Tibial artery (tissue), 4 donors: Measurements from ENCODE around the gene TMEM37.

Experiments used
- DNase-seq, 2 donors: peaks; one replicate each; pipeline ENCODE4 v3.0.0-alpha.2; 2019
- H3K27ac ChIP-seq, 2 donors: fragments of 200-600 bp; sonication (generic) in 1 of 2; 1 replicate in 1 of 2; 2 replicates in 1 of 2; pipeline ENCODE4 v1.5.1; 2018 to 2019; ENCODE audit warnings: mild to moderate bottlenecking in 1 of 2
- H3K27me3 ChIP-seq, 2 donors: fragments of 200-600 bp; sonication (generic) in 1 of 2; one replicate each; pipeline versions ENCODE4 v1.5.1 to v1.6.0; 2016 to 2019
- H3K36me3 ChIP-seq, 3 donors: fragments of 200-600 bp; sonication (generic) in 2 of 3; one replicate each; pipeline ENCODE4 v1.5.1; 2016 to 2019; ENCODE audit warnings: mild to moderate bottlenecking in 2 of 3
- H3K4me1 ChIP-seq, 4 donors: fragments of 200-600 bp; sonication (generic) in 2 of 4; 1 replicate in 3 of 4; 2 replicates in 1 of 4; pipeline ENCODE4 v1.5.1; 2016 to 2019
- H3K4me3 ChIP-seq, 2 donors: fragments of 200-600 bp; sonication (generic) in 1 of 2; 1 replicate in 1 of 2; 2 replicates in 1 of 2; pipeline ENCODE4 v1.5.1; 2018 to 2019; ENCODE audit warnings: mild to moderate bottlenecking in 2 of 2
- H3K9me3 ChIP-seq, 3 donors: fragments of 200-600 bp; sonication (generic) in 1 of 3; one replicate each; pipeline ENCODE4 v1.5.1; 2016 to 2019
- intact Hi-C: fragments of 100-400 bp; cut with DNase I; formaldehyde crosslinking; loops from one replicate; pipeline ENCODE4 v1.15.0; 2023; ENCODE audit warnings: low total_unique reads
- TF ChIP-seq, protein P1 (sequence below), 2 experiments: fragments of 200-600 bp in 1 of 2; fragments of 450-650 bp in 1 of 2; IDR thresholded peaks; one replicate each; pipeline ENCODE4 v1.5.1; 2017 to 2019; ENCODE audit warnings: antibody characterized with exemption in 2 of 2, mild to moderate bottlenecking in 1 of 2, moderate library complexity in 1 of 2

The TMEM37 gene

DNA sequence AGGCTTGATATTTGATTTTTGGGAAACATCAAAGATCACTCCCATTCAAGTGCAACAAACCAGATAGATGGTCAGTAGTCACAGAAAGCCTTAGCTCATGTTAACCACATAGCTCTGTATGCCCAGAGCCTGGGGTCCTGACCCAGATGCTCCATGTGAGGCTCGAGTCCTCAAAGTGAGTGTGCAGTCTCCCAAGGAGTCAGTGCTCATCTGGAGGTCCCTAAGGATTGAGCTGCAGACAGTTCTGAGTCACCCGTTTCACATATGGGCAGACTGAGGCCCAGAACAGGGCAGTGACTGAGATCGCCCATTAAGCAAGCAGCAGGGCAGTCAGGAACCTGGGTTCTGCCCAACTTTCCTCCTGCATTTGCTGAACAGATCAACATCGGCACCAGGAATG, 9.2 kb downstream of the TMEM37 start:
- Histone ChIP-seq H3K4me1 (no peaks in the 10 kb centered on the region), H3K27me3 (no peaks in the 10 kb centered on the region), H3K4me3 (no peak overlapping the region), H3K9me3 (no peaks in the 10 kb centered on the region), H3K36me3 (no peaks in the 10 kb centered on the region), H3K27ac (no peak overlapping the region)
- intact Hi-C loops: no loop called here
- TF ChIP-seq, protein P1, sequence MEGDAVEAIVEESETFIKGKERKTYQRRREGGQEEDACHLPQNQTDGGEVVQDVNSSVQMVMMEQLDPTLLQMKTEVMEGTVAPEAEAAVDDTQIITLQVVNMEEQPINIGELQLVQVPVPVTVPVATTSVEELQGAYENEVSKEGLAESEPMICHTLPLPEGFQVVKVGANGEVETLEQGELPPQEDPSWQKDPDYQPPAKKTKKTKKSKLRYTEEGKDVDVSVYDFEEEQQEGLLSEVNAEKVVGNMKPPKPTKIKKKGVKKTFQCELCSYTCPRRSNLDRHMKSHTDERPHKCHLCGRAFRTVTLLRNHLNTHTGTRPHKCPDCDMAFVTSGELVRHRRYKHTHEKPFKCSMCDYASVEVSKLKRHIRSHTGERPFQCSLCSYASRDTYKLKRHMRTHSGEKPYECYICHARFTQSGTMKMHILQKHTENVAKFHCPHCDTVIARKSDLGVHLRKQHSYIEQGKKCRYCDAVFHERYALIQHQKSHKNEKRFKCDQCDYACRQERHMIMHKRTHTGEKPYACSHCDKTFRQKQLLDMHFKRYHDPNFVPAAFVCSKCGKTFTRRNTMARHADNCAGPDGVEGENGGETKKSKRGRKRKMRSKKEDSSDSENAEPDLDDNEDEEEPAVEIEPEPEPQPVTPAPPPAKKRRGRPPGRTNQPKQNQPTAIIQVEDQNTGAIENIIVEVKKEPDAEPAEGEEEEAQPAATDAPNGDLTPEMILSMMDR (IDR thresholded peaks at IDR 0.05): no peak
- DNase-seq: no peak

- intact Hi-C loops: no loop called here
- TF ChIP-seq, protein P1 (IDR thresholded peaks at IDR 0.05): no peak
- Histone ChIP-seq H3K4me3 (no peak overlapping the region), H3K36me3 (no peaks in the 10 kb centered on the region), H3K27me3 (no peaks in the 10 kb centered on the region), H3K27ac (no peak overlapping the region), H3K4me1 (no peaks in the 10 kb centered on the region), H3K9me3 (no peaks in the 10 kb centered on the region)
- no peak for DNase-seq
Observed at GRCh38 chr2:119441376-119442225, 9.9 kb downstream of the TMEM37 start.

- H3K27ac ChIP-seq: no peak overlapping the region
- DNase-seq: peak in 1 of 2 donors; percentile 11
- no peaks in the 10 kb centered on the region for H3K9me3 ChIP-seq
- TF ChIP-seq, protein P1 (IDR thresholded peaks at IDR 0.05): no peak
- no peak overlapping the region for H3K4me3 ChIP-seq
- no peaks in the 10 kb centered on the region for H3K4me1 ChIP-seq
- intact Hi-C loops: no loop called here
- H3K36me3 ChIP-seq: no peaks in the 10 kb centered on the region
- peaks cover 0 to 1% of the 10 kb centered on the region in 2 donors for H3K27me3 ChIP-seq
Observed at GRCh38 chr2:119442226-119442619, 10.6 kb downstream of the TMEM37 start.

GRCh38 chr2:119442850-119443249, 11.2 kb downstream of the TMEM37 start:
- H3K4me3 ChIP-seq: no peak overlapping the region
- TF ChIP-seq, protein P1 (IDR thresholded peaks at IDR 0.05): no peak
- no peaks in the 10 kb centered on the region for H3K4me1 ChIP-seq
- peaks cover 0 to 8% of the 10 kb centered on the region in 2 donors for H3K27me3 ChIP-seq
- H3K27ac ChIP-seq: no peak overlapping the region
- H3K36me3 ChIP-seq: no peaks in the 10 kb centered on the region
- intact Hi-C loops: no loop called here
- DNase-seq: peak in 1 of 2 donors; percentile 38
- H3K9me3 ChIP-seq: no peaks in the 10 kb centered on the region

DNA sequence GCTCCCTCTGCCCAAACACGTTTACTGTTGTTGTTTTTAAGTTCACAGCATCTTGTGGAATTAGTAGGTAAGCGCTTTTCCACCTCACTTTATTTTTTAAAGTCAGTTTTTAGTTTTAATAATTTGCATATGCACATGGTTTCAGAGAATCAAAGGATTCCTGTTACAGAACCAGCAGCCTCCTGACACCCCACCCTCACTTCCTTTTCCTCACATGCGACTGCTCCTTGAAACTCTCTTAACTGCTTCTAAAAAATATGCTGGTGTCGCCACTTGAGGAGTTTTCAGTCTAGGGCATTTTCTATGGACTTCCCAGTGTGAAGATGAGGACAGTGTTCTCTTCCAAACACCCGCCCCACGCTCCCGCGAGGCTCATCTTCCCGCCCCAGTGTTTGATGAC, 14.4 kb downstream of the TMEM37 start:
- H3K27ac ChIP-seq: no peak overlapping the region
- H3K4me1 ChIP-seq: no peaks in the 10 kb centered on the region
- no peaks in the 10 kb centered on the region for H3K9me3 ChIP-seq
- TF ChIP-seq, protein P1 (IDR thresholded peaks at IDR 0.05): no peak
- no peak overlapping the region for H3K4me3 ChIP-seq
- intact Hi-C loops: no loop called here
- no peak for DNase-seq
- H3K36me3 ChIP-seq: no peaks in the 10 kb centered on the region
- peaks cover 0 to 12% of the 10 kb centered on the region in 2 donors for H3K27me3 ChIP-seq
